ENCODE results near the gene AQP12B.

The AQP12B gene

DNA sequence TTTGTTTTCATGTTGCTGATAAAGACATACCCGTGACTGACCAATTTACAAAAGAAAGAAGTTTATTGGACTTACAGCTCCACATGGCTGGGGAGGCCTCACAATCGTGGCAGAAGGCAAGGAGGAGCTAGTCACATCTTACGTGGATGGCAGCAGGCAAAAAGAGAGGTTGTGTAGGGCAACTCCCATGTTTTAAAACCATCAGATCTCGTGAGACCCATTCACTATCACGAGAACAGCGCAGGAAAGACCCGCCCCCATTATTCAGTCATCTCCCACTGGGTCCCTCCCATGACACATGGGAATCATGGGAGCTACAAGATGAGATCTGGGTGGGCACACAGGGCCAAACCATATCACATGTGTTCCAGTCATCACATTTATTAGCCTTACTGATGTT lies 25.8 kb upstream of the AQP12B start:
- TF ChIP-seq OSR1 (CRISPR knock-in tag; IDR thresholded peaks at IDR 0.05) (no peak), PATZ1 (CRISPR knock-in tag; IDR thresholded peaks at IDR 0.05; ENCODE audit: borderline replicate concordance) (no peak), BACH2 (CRISPR knock-in tag; IDR thresholded peaks at IDR 0.05; ENCODE audit: borderline replicate concordance) (no peak), GLIS3 (CRISPR knock-in tag; IDR thresholded peaks at IDR 0.05) (no peak), ARNTL (CRISPR knock-in tag; IDR thresholded peaks at IDR 0.05; ENCODE audit: borderline replicate concordance, low read depth) (no peak), CREB5 (CRISPR knock-in tag; IDR thresholded peaks at IDR 0.05; ENCODE audit: low read depth) (no peak)
- no peak for ATAC-seq

GRCh38 chr2:240707821-240708220 lies 25.1 kb upstream of the AQP12B start:
- ATAC-seq = no peak
- TF ChIP-seq RARB (CRISPR knock-in tag; IDR thresholded peaks at IDR 0.05) (no peak), OSR1 (CRISPR knock-in tag; IDR thresholded peaks at IDR 0.05) (no peak), ZC3H10 (CRISPR knock-in tag; IDR thresholded peaks at IDR 0.05) (no peak), ZNF8 (CRISPR knock-in tag; IDR thresholded peaks at IDR 0.05) (no peak), BACH2 (CRISPR knock-in tag; IDR thresholded peaks at IDR 0.05; ENCODE audit: borderline replicate concordance) (no peak), ESRRG (CRISPR knock-in tag; IDR thresholded peaks at IDR 0.05) (no peak), PPARA (CRISPR knock-in tag; IDR thresholded peaks at IDR 0.05; ENCODE audit: borderline replicate concordance) (no peak), ZFP30 (CRISPR knock-in tag; IDR thresholded peaks at IDR 0.05) (no peak), SNAI2 (CRISPR knock-in tag; IDR thresholded peaks at IDR 0.05) (no peak), ZNF565 (CRISPR knock-in tag; conservative IDR thresholded peaks at IDR 0.05; ENCODE audit: low read depth) (no peak), POU6F1 (CRISPR knock-in tag; IDR thresholded peaks at IDR 0.05; ENCODE audit: borderline replicate concordance, low read depth) (no peak), ZNF70 (CRISPR knock-in tag; IDR thresholded peaks at IDR 0.05) (no peak), ARNTL (CRISPR knock-in tag; IDR thresholded peaks at IDR 0.05; ENCODE audit: borderline replicate concordance, low read depth) (no peak)
- TF ChIP-seq, protein P1, sequence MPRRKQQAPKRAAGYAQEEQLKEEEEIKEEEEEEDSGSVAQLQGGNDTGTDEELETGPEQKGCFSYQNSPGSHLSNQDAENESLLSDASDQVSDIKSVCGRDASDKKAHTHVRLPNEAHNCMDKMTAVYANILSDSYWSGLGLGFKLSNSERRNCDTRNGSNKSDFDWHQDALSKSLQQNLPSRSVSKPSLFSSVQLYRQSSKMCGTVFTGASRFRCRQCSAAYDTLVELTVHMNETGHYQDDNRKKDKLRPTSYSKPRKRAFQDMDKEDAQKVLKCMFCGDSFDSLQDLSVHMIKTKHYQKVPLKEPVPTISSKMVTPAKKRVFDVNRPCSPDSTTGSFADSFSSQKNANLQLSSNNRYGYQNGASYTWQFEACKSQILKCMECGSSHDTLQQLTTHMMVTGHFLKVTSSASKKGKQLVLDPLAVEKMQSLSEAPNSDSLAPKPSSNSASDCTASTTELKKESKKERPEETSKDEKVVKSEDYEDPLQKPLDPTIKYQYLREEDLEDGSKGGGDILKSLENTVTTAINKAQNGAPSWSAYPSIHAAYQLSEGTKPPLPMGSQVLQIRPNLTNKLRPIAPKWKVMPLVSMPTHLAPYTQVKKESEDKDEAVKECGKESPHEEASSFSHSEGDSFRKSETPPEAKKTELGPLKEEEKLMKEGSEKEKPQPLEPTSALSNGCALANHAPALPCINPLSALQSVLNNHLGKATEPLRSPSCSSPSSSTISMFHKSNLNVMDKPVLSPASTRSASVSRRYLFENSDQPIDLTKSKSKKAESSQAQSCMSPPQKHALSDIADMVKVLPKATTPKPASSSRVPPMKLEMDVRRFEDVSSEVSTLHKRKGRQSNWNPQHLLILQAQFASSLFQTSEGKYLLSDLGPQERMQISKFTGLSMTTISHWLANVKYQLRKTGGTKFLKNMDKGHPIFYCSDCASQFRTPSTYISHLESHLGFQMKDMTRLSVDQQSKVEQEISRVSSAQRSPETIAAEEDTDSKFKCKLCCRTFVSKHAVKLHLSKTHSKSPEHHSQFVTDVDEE (CRISPR knock-in tag; IDR thresholded peaks at IDR 0.05) = no peak

DNA sequence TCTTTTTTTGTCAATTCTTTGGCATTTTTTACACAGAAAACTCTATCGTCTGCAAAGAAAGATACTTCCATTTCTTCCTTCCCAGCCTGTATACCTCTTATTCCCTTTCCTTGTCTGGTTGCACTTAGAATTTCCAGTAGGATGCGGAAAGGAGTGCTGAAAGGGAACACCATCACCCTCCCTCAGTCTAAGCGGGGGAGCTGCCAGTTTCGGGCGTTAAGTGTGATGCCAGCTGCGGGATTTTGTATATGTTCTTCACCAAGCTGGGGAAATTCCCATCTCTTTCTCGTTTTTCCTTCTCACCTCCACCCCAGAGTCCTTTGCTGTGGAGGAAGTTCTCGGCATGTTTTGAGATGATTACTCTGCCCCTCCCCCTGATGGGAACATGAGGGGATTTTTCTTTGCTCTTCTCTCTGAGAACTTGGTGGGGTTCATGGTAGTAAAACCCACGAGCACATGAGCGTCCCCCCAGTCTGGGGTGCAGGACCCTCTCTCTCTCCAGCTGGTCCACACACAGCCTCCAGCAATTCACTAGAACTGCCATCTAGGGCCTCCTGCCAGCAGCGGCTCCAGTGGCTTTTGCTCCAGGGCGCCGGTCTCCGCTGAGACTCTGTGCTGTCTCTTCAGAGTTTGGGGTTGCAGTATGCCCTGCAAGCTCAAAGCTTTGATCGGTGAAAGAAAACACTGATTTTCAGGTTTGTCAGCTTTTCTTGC lies 24.5 kb upstream of the AQP12B start:
- ATAC-seq = no peak
- TF ChIP-seq ESRRG (CRISPR knock-in tag; IDR thresholded peaks at IDR 0.05) = no peak
- TF ChIP-seq ZFP3 (CRISPR knock-in tag; IDR thresholded peaks at IDR 0.05) = no peak
- TF ChIP-seq ZC3H10 (CRISPR knock-in tag; IDR thresholded peaks at IDR 0.05) = no peak
- TF ChIP-seq GLIS3 (CRISPR knock-in tag; IDR thresholded peaks at IDR 0.05) = no peak
- TF ChIP-seq, protein P1 (CRISPR knock-in tag; IDR thresholded peaks at IDR 0.05) = no peak
- no peak for TF ChIP-seq ZNF565 (CRISPR knock-in tag; conservative IDR thresholded peaks at IDR 0.05; ENCODE audit: low read depth)
- TF ChIP-seq OSR1 (CRISPR knock-in tag; IDR thresholded peaks at IDR 0.05) = no peak
- TF ChIP-seq ZFP30 (CRISPR knock-in tag; IDR thresholded peaks at IDR 0.05) = no peak
- no peak for TF ChIP-seq ZNF8 (CRISPR knock-in tag; IDR thresholded peaks at IDR 0.05)
- TF ChIP-seq SNAI2 (CRISPR knock-in tag; IDR thresholded peaks at IDR 0.05) = no peak
- TF ChIP-seq BACH2 (CRISPR knock-in tag; IDR thresholded peaks at IDR 0.05; ENCODE audit: borderline replicate concordance) = no peak
- TF ChIP-seq ZNF70 (CRISPR knock-in tag; IDR thresholded peaks at IDR 0.05) = no peak
- TF ChIP-seq CSDC2 (CRISPR knock-in tag; IDR thresholded peaks at IDR 0.05) = no peak
- TF ChIP-seq ISL1 (CRISPR knock-in tag; IDR thresholded peaks at IDR 0.05) = no peak
- TF ChIP-seq RARB (CRISPR knock-in tag; IDR thresholded peaks at IDR 0.05) = no peak
- TF ChIP-seq, protein P2, sequence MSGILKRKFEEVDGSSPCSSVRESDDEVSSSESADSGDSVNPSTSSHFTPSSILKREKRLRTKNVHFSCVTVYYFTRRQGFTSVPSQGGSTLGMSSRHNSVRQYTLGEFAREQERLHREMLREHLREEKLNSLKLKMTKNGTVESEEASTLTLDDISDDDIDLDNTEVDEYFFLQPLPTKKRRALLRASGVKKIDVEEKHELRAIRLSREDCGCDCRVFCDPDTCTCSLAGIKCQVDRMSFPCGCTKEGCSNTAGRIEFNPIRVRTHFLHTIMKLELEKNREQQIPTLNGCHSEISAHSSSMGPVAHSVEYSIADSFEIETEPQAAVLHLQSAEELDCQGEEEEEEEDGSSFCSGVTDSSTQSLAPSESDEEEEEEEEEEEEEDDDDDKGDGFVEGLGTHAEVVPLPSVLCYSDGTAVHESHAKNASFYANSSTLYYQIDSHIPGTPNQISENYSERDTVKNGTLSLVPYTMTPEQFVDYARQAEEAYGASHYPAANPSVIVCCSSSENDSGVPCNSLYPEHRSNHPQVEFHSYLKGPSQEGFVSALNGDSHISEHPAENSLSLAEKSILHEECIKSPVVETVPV (CRISPR knock-in tag; IDR thresholded peaks at IDR 0.05) = no peak
- no peak for TF ChIP-seq TCF4 (CRISPR knock-in tag; IDR thresholded peaks at IDR 0.05; ENCODE audit: borderline replicate concordance)

Measured in SK-N-SH treated with all-trans-retinoic acid at 6 μM for 48 hours (cell line).